HG02840 (cell line): ENCODE results near the gene DRC7.
"Not testable (repeated sequence)": the region's sequence is repeated elsewhere in the genome, so short reads cannot be mapped to it uniquely, and the experiment has no call there.

ENCODE experiments used
- ATAC-seq: cut with Tn5 transposase; IDR thresholded peaks from one replicate; pipeline ENCODE4 v1.9.1; 2021; ENCODE audit warnings: mild to moderate bottlenecking, moderate library complexity, moderate number of reproducible peaks; ENCODE audit not compliant: unreplicated experiment, low FRiP score

Gene DRC7

GRCh38 chr16:57774705-57775285, 80.2 kb downstream of the DRC7 start:
- no peak for ATAC-seq

GRCh38 chr16:57775661-57776469, 81.3 kb downstream of the DRC7 start:
- no peak for ATAC-seq

- no peak for ATAC-seq
Measured at GRCh38 chr16:57778658-57779057, 84.1 kb downstream of the DRC7 start.

GRCh38 chr16:57779836-57780235, 85.2 kb downstream of the DRC7 start:
- ATAC-seq, result not testable (repeated sequence)

GRCh38 chr16:57781349-57781740, 86.7 kb downstream of the DRC7 start:
- ATAC-seq, result no peak
